Measurements from ENCODE around the gene DNAJC7. TPM values are rescaled to one million over a fixed set of nuclear protein-coding genes. Genes with fewer than 3 reads are reported as not detected.

The DNAJC7 gene
- total and polyA plus RNA-seq, 9 of the 15 experiments (the other 6 are each of a cell fraction or from before 2014, with no cell fraction given): 85.8 to 262 (median 157) TPM

DNA sequence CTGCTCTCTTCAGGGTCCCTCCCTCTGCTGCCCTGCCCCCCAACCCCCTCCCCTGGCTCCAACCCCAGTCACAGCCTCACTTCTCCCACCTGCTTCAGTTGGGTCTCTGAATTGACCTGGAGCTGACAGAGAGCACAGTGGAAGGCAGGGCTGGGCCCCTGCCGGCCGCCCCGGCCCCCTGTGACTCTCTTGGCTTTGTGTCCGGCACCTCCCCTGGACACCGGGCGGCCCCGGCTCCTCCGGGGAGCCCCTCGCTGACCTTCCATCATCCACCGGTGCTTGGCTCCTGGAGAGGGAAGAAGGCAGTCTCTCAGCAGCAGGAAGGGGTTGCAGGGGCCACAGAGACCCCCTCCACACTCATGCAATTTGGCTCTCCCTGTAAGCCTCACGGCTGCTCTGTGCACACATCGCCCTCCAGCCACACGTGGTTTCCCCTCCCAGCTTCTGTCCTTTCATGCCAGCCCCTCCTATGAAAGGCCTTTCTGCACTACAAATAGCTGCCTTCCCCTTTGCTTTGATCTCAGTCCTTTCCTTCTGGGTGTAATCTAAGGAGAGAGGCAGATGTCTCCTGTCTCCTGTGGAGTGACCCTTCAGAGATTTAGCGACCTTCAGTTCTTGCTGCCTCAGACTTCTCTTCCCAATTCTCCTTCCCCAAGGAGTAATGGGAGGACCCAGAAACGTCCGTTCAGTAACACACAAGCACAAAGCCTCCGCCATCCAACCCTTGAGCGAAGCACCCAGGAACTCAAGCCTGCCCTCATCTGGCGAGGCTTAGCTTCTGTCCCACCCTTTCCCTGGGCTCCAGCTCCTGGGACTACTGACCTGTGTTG, 10.9 kb upstream of the DNAJC7 start (continued):
- TF ChIP-seq, protein P1, sequence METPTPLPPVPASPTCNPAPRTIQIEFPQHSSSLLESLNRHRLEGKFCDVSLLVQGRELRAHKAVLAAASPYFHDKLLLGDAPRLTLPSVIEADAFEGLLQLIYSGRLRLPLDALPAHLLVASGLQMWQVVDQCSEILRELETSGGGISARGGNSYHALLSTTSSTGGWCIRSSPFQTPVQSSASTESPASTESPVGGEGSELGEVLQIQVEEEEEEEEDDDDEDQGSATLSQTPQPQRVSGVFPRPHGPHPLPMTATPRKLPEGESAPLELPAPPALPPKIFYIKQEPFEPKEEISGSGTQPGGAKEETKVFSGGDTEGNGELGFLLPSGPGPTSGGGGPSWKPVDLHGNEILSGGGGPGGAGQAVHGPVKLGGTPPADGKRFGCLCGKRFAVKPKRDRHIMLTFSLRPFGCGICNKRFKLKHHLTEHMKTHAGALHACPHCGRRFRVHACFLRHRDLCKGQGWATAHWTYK (CRISPR knock-in tag; IDR thresholded peaks at IDR 0.05): no peak
- no peak for TF ChIP-seq FOSL1 (tag; conservative IDR thresholded peaks at IDR 0.05)

DNA sequence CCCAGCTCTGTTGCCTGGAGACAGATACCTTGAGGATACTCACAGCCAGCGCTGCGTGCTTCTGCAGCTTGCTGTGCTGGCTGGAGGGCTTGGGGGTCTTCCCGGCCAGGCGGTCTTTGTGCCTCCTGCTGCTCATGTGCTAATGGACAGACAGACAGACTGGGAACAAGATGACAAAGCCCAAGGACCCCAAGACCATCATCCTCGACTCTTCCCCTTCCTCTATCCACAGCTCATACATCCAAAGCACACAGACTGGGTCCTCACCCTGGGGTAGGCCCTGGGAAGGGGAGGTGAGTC, 10.3 kb upstream of the DNAJC7 start:
- H4K20me1 ChIP-seq (replicated peaks; ENCODE audit: control insufficient read depth, insufficient read depth, low read length): no peaks in the 10 kb centered on the region
- in situ Hi-C loops (cut with MboI): loop anchor here (5.0 kb wide), 1 partner anchor 85 kb away; the partner anchor contains the start of gene DHX58
- DNase-seq (ENCODE audit: extremely low read depth in 1 of 4, low spot score in 3 of 4): no peak
- no peak overlapping the region for H3K4me2 ChIP-seq (ENCODE audit: insufficient read depth, low read length)
- H3K4me1 ChIP-seq (replicated peaks in 1 of 2; ENCODE audit: control insufficient read depth in 2 of 2, insufficient read depth in 2 of 2, low read length in 2 of 2): peaks cover 40 to 47% of the 10 kb centered on the region in 2 experiments
- no peaks in the 10 kb centered on the region for H3K27me3 ChIP-seq (ENCODE audit: control insufficient read depth in 2 of 2, insufficient read depth in 2 of 2, low read length in 2 of 2)
- no peak overlapping the region for H3K27ac ChIP-seq (ENCODE audit: extremely low read depth, low read depth, low read length)
- CTCF ChIA-PET (ENCODE audit: low intra/inter-chr PET ratio): no interaction called here
- FAIRE-seq: no peak
- peaks cover 22% of the 10 kb centered on the region for H3K36me3 ChIP-seq (ENCODE audit: control insufficient read depth, insufficient read depth, low read length)
- peak overlapping the region in 1 of 2 experiments; percentile 6; a peak in 1 of 4 replicates for H3K9ac ChIP-seq (ENCODE audit: insufficient read depth in 1 of 2, low read depth in 2 of 2, low read length in 2 of 2)
- no peak for ATAC-seq
- intact Hi-C loops (cut with micrococcal nuclease): loop anchor here (5.0 kb wide), 1 partner anchor 60 kb away; the partner anchor contains the start of gene CNP
- no TSS peak for BruUV-seq (replicated peaks)
- 68% methylated on average over 5 of the region's 5 CpGs for WGBS (ENCODE audit: insufficient coverage, low coverage, missing lambda C conversion rate)
- POLR2A ChIA-PET: interaction anchor here (0.5 to 4.1 kb wide), 7 partner anchors 9 to 51 kb away, joined by 4 to 29 read pairs (median 5); partner anchors contain the start of gene DNAJC7
- no peak overlapping the region for H2AFZ ChIP-seq (ENCODE audit: low read depth, low read length)
- H3K79me2 ChIP-seq (ENCODE audit: control insufficient read depth, insufficient read depth, low read length): no peaks in the 10 kb centered on the region
- H3K9me3 ChIP-seq (replicated peaks; ENCODE audit: control insufficient read depth, insufficient read depth, low read depth, low read length): no peaks in the 10 kb centered on the region
- H3K4me3 ChIP-seq: no peak overlapping the region
- no peaks in the 10 kb centered on the region for H3K9me1 ChIP-seq (ENCODE audit: control insufficient read depth, insufficient read depth, low read length)
- TF ChIP-seq, protein P2, sequence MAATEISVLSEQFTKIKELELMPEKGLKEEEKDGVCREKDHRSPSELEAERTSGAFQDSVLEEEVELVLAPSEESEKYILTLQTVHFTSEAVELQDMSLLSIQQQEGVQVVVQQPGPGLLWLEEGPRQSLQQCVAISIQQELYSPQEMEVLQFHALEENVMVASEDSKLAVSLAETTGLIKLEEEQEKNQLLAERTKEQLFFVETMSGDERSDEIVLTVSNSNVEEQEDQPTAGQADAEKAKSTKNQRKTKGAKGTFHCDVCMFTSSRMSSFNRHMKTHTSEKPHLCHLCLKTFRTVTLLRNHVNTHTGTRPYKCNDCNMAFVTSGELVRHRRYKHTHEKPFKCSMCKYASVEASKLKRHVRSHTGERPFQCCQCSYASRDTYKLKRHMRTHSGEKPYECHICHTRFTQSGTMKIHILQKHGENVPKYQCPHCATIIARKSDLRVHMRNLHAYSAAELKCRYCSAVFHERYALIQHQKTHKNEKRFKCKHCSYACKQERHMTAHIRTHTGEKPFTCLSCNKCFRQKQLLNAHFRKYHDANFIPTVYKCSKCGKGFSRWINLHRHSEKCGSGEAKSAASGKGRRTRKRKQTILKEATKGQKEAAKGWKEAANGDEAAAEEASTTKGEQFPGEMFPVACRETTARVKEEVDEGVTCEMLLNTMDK (IDR thresholded peaks at IDR 0.05; ENCODE audit: borderline replicate concordance, insufficient read depth, low read depth, low read length, poor library complexity, severe bottlenecking): no peak
- TF ChIP-seq TCF3 (CRISPR knock-in tag; IDR thresholded peaks at IDR 0.05) (no peak), ZNF561 (CRISPR knock-in tag; conservative IDR thresholded peaks at IDR 0.05) (no peak), ZNF184 (CRISPR knock-in tag; IDR thresholded peaks at IDR 0.05) (no peak), HDGF (IDR thresholded peaks at IDR 0.05) (no peak), NELFE (IDR thresholded peaks at IDR 0.05; ENCODE audit: insufficient read depth, insufficient read length) (no peak), ZKSCAN3 (CRISPR knock-in tag; IDR thresholded peaks at IDR 0.05) (no peak), MYC (IDR thresholded peaks at IDR 0.05; ENCODE audit: low read depth, low read length) (no peak), MYC (CRISPR knock-in tag; IDR thresholded peaks at IDR 0.05; ENCODE audit: borderline replicate concordance, low read depth) (no peak), TEAD2 (tag; IDR thresholded peaks at IDR 0.05) (no peak), ZSCAN29 (IDR thresholded peaks at IDR 0.05) (no peak), CCNT2 (IDR thresholded peaks at IDR 0.05; ENCODE audit: borderline replicate concordance, extremely low read depth, insufficient read length, low read depth, low read length) (no peak)
- TF ChIP-seq, protein P3, sequence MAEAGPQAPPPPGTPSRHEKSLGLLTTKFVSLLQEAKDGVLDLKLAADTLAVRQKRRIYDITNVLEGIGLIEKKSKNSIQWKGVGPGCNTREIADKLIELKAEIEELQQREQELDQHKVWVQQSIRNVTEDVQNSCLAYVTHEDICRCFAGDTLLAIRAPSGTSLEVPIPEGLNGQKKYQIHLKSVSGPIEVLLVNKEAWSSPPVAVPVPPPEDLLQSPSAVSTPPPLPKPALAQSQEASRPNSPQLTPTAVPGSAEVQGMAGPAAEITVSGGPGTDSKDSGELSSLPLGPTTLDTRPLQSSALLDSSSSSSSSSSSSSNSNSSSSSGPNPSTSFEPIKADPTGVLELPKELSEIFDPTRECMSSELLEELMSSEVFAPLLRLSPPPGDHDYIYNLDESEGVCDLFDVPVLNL (CRISPR knock-in tag; IDR thresholded peaks at IDR 0.05; ENCODE audit: low read depth): no peak
- TF ChIP-seq, protein P4, sequence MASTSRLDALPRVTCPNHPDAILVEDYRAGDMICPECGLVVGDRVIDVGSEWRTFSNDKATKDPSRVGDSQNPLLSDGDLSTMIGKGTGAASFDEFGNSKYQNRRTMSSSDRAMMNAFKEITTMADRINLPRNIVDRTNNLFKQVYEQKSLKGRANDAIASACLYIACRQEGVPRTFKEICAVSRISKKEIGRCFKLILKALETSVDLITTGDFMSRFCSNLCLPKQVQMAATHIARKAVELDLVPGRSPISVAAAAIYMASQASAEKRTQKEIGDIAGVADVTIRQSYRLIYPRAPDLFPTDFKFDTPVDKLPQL (IDR thresholded peaks at IDR 0.05; ENCODE audit: extremely low read depth, insufficient read length): no peak
